HG03575 (cell line): Measurements from ENCODE around the gene BHLHE23.

Source experiments
- ATAC-seq: cut with Tn5 transposase; IDR thresholded peaks from one replicate; pipeline ENCODE4 v1.9.1; 2021; ENCODE audit not compliant: unreplicated experiment, insufficient number of reproducible peaks, low FRiP score; ENCODE audit errors: extremely low read depth

The BHLHE23 gene

GRCh38 chr20:63027922-63028389 is 21.2 kb upstream of the BHLHE23 start:
- ATAC-seq: no peak

- ATAC-seq: no peak
Measured at GRCh38 chr20:63027221-63027921, 20.6 kb upstream of the BHLHE23 start.

- no peak for ATAC-seq
Measured at GRCh38 chr20:63026582-63027165, 19.9 kb upstream of the BHLHE23 start.

GRCh38 chr20:63025534-63026331 is 19.0 kb upstream of the BHLHE23 start:
- no peak for ATAC-seq

- no peak for ATAC-seq
Measured at GRCh38 chr20:63024573-63025392, 18.0 kb upstream of the BHLHE23 start.

- no peak for ATAC-seq
Measured at GRCh38 chr20:63023936-63024571, 17.3 kb upstream of the BHLHE23 start.

GRCh38 chr20:63023071-63023935 is 16.5 kb upstream of the BHLHE23 start:
- no peak for ATAC-seq

- ATAC-seq: no peak
Measured at GRCh38 chr20:63022501-63022900, 15.7 kb upstream of the BHLHE23 start.

GRCh38 chr20:63021356-63022321 is 14.9 kb upstream of the BHLHE23 start:
- no peak for ATAC-seq

- ATAC-seq: no peak
Measured at GRCh38 chr20:63020681-63021080, 13.9 kb upstream of the BHLHE23 start.

GRCh38 chr20:63017826-63018411 is 11.2 kb upstream of the BHLHE23 start:
- ATAC-seq: no peak

- ATAC-seq: no peak
Measured at GRCh38 chr20:63017076-63017825, 10.5 kb upstream of the BHLHE23 start.

GRCh38 chr20:63016514-63017075 is 9.8 kb upstream of the BHLHE23 start:
- ATAC-seq: no peak

GRCh38 chr20:63015662-63016361 is 9.0 kb upstream of the BHLHE23 start:
- no peak for ATAC-seq

GRCh38 chr20:63015147-63015661 is 8.4 kb upstream of the BHLHE23 start:
- no peak for ATAC-seq
